Activated CD8-positive, alpha-beta memory T cell treated with anti-CD3 and anti-CD28 coated beads for 48 hours (primary cell): ENCODE measurements around the gene TMEM229A.
"Not testable (repeated sequence)": the region's sequence is repeated elsewhere in the genome, so short reads cannot be mapped to it uniquely, and the experiment has no call there.

Experiments used
- DNase-seq, 3 experiments: peaks; one replicate each; pipeline ENCODE4 v3.0.0-alpha.2; 2020; ENCODE audit warnings: low read depth in 2 of 3, low spot score in 2 of 3

The TMEM229A gene

GRCh38 chr7:124032369-124033094, at the start of gene TMEM229A:
Gene TMEM229A, minus strand, starts transcription at chr7:124033067. Its CDS starts 64 bp downstream, at chr7:124033003.
- DNase-seq, result peak in 1 of 3 experiments; percentile 1

- not testable (repeated sequence) for DNase-seq
These were observed 49.4 kb upstream of the TMEM229A start for GRCh38 chr7:124082234-124082633.

GRCh38 chr7:124077546-124077945, 44.7 kb upstream of the TMEM229A start:
- no peak for DNase-seq

- DNase-seq, result no peak
These were observed 44.0 kb upstream of the TMEM229A start for GRCh38 chr7:124076841-124077240.

GRCh38 chr7:124074007-124074406, 41.1 kb upstream of the TMEM229A start:
- no peak for DNase-seq

GRCh38 chr7:124073310-124073645, 40.4 kb upstream of the TMEM229A start:
- DNase-seq, result no peak

GRCh38 chr7:124072603-124073309, 39.9 kb upstream of the TMEM229A start:
- no peak for DNase-seq

GRCh38 chr7:124071843-124072242, 39.0 kb upstream of the TMEM229A start:
- no peak for DNase-seq

GRCh38 chr7:124062171-124062570, 29.3 kb upstream of the TMEM229A start:
- DNase-seq, result no peak

GRCh38 chr7:124060528-124060927, 27.7 kb upstream of the TMEM229A start:
- DNase-seq, result no peak

- no peak for DNase-seq
These were observed 26.5 kb upstream of the TMEM229A start for GRCh38 chr7:124059375-124059774.

- DNase-seq, result no peak
These were observed 25.6 kb upstream of the TMEM229A start for GRCh38 chr7:124058515-124058914.

- no peak for DNase-seq
These were observed 25.0 kb upstream of the TMEM229A start for GRCh38 chr7:124057872-124058271.

GRCh38 chr7:124056234-124056633, 23.4 kb upstream of the TMEM229A start:
- DNase-seq, result no peak

- DNase-seq, result no peak
These were observed 19.0 kb upstream of the TMEM229A start for GRCh38 chr7:124051681-124052377.

GRCh38 chr7:124042826-124043225, 10.0 kb upstream of the TMEM229A start:
- no peak for DNase-seq

GRCh38 chr7:124041439-124041838, 8.6 kb upstream of the TMEM229A start:
- no peak for DNase-seq

GRCh38 chr7:124037902-124038301, 5.0 kb upstream of the TMEM229A start:
- DNase-seq, result not testable (repeated sequence)

- no peak for DNase-seq
These were observed 2.8 kb upstream of the TMEM229A start for GRCh38 chr7:124035706-124036105.

GRCh38 chr7:124034754-124035100, 1.9 kb upstream of the TMEM229A start:
- DNase-seq, result no peak

- DNase-seq, result no peak
These were observed 1.2 kb upstream of the TMEM229A start for GRCh38 chr7:124033807-124034753.
